Sigmoid colon (tissue), 4 donors: ENCODE data around the gene SCARB1.
"Not testable (repeated sequence)": the region's sequence is repeated elsewhere in the genome, so short reads cannot be mapped to it uniquely, and the experiment has no call there.

Experiments used
- CTCF ChIP-seq, 4 experiments: fragments of 450-650 bp in 3 of 4; fragments of 200-600 bp in 1 of 4; IDR thresholded peaks; one replicate each; pipeline ENCODE4 v1.5.1; 2016 to 2019; ENCODE audit warnings: antibody characterized with exemption in 4 of 4, mild to moderate bottlenecking in 3 of 4, moderate library complexity in 2 of 4
- POLR2AphosphoS5 ChIP-seq, 4 donors: sonication (generic); formaldehyde crosslinking; IDR thresholded peaks; one replicate each; pipeline ENCODE4 v1.6.1; 2017; ENCODE audit warnings: antibody characterized with exemption in 4 of 4

- TF ChIP-seq POLR2AphosphoS5 (IDR thresholded peaks at IDR 0.05) = peak in 1 of 4 donors; percentile 27
- not testable (repeated sequence) for TF ChIP-seq CTCF (IDR thresholded peaks at IDR 0.05)
Observed at GRCh38 chr12:124911521-124911920, 47.9 kb upstream of the SCARB1 start.
